Neural progenitor cell (in vitro differentiated cells): Measurements from ENCODE around the gene PTK6. TPM values are rescaled to one million over a fixed set of nuclear protein-coding genes. Genes with fewer than 3 reads are reported as not detected.

Experiments used
- DNase-seq: peaks from one replicate; pipeline ENCODE4 v3.0.0-alpha.2; 2016; ENCODE audit warnings: low spot score
- H2AFZ ChIP-seq: fragments of 200-600 bp; sonication (generic); replicated peaks from 2 replicates; pipeline ENCODE4 v1.6.1; 2016; ENCODE audit warnings: antibody characterized with exemption
- H3F3A ChIP-seq: fragments of 200-600 bp; sonication (generic); 2 replicates; pipeline ENCODE4 v1.6.1; 2016; ENCODE audit warnings: antibody characterized with exemption, low read depth
- H3K27ac ChIP-seq: fragments of 200-600 bp; sonication (generic); 2 replicates; pipeline ENCODE4 v1.5.1; 2016; ENCODE audit warnings: mild to moderate bottlenecking
- H3K27me3 ChIP-seq: fragments of 200-600 bp; sonication (generic); 2 replicates; pipeline ENCODE4 v1.6.1; 2016; ENCODE audit warnings: mild to moderate bottlenecking, moderate library complexity
- H3K36me3 ChIP-seq: fragments of 200-600 bp; sonication (generic); 2 replicates; pipeline ENCODE4 v1.5.1; 2016
- H3K4me1 ChIP-seq: fragments of 200-600 bp; sonication (generic); 2 replicates; pipeline ENCODE4 v1.6.1; 2016; ENCODE audit warnings: mixed run types
- H3K4me2 ChIP-seq: fragments of 200-600 bp; sonication (generic); 2 replicates; pipeline ENCODE4 v1.6.1; 2016
- H3K4me3 ChIP-seq: fragments of 200-600 bp; sonication (generic); 2 replicates; pipeline ENCODE4 v1.5.1; 2016
- H3K79me2 ChIP-seq: fragments of 200-600 bp; sonication (generic); 2 replicates; pipeline ENCODE4 v1.6.1; 2016; ENCODE audit warnings: low read depth
- H3K9ac ChIP-seq: fragments of 200-600 bp; sonication (generic); 2 replicates; pipeline ENCODE4 v1.6.1; 2016
- H3K9me3 ChIP-seq: fragments of 200-600 bp; sonication (generic); 2 replicates; pipeline ENCODE4 v1.5.1; 2016; ENCODE audit warnings: low read depth
- H4K20me1 ChIP-seq: fragments of 200-600 bp; sonication (generic); 2 replicates; pipeline ENCODE4 v1.6.1; 2016; ENCODE audit warnings: low read depth
- H3K27ac Mint-ChIP-seq: 3 replicates; pipeline ENCODE4 v1.8.0; 2021; ENCODE audit warnings: mixed read lengths
- H3K27me3 Mint-ChIP-seq: 2 replicates; pipeline ENCODE4 v1.8.0; 2022; ENCODE audit warnings: low read depth, mild to moderate bottlenecking, inconsistent platforms, moderate library complexity, mixed read lengths; ENCODE audit not compliant: insufficient read depth
- H3K36me3 Mint-ChIP-seq: 3 replicates; pipeline ENCODE4 v1.8.0; 2021; ENCODE audit warnings: mixed read lengths
- H3K4me1 Mint-ChIP-seq: 3 replicates; pipeline ENCODE4 v1.8.0; 2021; ENCODE audit warnings: mixed read lengths
- H3K4me3 Mint-ChIP-seq: 3 replicates; pipeline ENCODE4 v1.8.0; 2021; ENCODE audit warnings: mild to moderate bottlenecking, moderate library complexity, mixed read lengths
- H3K9me3 Mint-ChIP-seq: 3 replicates; pipeline ENCODE4 v1.8.0; 2020; ENCODE audit warnings: mixed read lengths
- CTCF ChIP-seq: fragments of 200-600 bp; sonication (generic); IDR thresholded peaks from 2 replicates; pipeline ENCODE4 v1.5.1; 2017; ENCODE audit warnings: antibody characterized with exemption, mild to moderate bottlenecking
- EZH2 ChIP-seq: fragments of 200-600 bp; sonication (generic); IDR thresholded peaks from 2 replicates; pipeline ENCODE4 v1.6.1; 2017; ENCODE audit warnings: antibody characterized with exemption, mild to moderate bottlenecking, moderate library complexity
- EZH2phosphoT487 ChIP-seq: fragments of 200-600 bp; sonication (generic); IDR thresholded peaks from 2 replicates; pipeline ENCODE4 v1.6.1; 2017; ENCODE audit warnings: antibody characterized with exemption
- total RNA-seq: library from RNA; depleted of rRNA; stranded (reverse); fragments of >200 nt; gene quantifications from 2 replicates; pipeline ENCODE4 v1.2.3, GENCODE V29; 2015; ENCODE audit warnings: low replicate concordance

The PTK6 gene
- total RNA-seq, 1 donor from 2014 or later, result not detected

- no peaks in the 10 kb centered on the region for H3K4me1 ChIP-seq
- H3K79me2 ChIP-seq, result no peaks in the 10 kb centered on the region
- Mint-ChIP-seq H3K4me3 (no peak overlapping the region), H3K9me3 (no peaks in the 10 kb centered on the region), H3K4me1 (peaks cover 6% of the 10 kb centered on the region), H3K36me3 (no peaks in the 10 kb centered on the region), H3K27ac (no peak overlapping the region), H3K27me3 (peaks cover 9% of the 10 kb centered on the region)
- H3K9me3 ChIP-seq, result no peaks in the 10 kb centered on the region
- no peak overlapping the region for H3K4me3 ChIP-seq
- DNase-seq, result no peak
- no peak overlapping the region for H2AFZ ChIP-seq
- H3K27ac ChIP-seq, result no peak overlapping the region
- H3K9ac ChIP-seq, result no peak overlapping the region
- H4K20me1 ChIP-seq, result no peaks in the 10 kb centered on the region
- H3K4me2 ChIP-seq, result no peak overlapping the region
- no peaks in the 10 kb centered on the region for H3F3A ChIP-seq
- TF ChIP-seq EZH2phosphoT487, result no peak
- no peak for TF ChIP-seq EZH2
- no peak for TF ChIP-seq CTCF
- H3K36me3 ChIP-seq, result no peaks in the 10 kb centered on the region
- H3K27me3 ChIP-seq, result no peaks in the 10 kb centered on the region
Measured at GRCh38 chr20:63542031-63542559, 4.9 kb upstream of the PTK6 start.

GRCh38 chr20:63541371-63541770, 4.2 kb upstream of the PTK6 start:
- no peaks in the 10 kb centered on the region for H3K4me1 ChIP-seq

GRCh38 chr20:63540417-63541186, 3.4 kb upstream of the PTK6 start:
- no peak overlapping the region for H3K9ac ChIP-seq
- no peaks in the 10 kb centered on the region for H3K27me3 ChIP-seq
- no peaks in the 10 kb centered on the region for H3K36me3 ChIP-seq
- no peak overlapping the region for H3K4me2 ChIP-seq
- Mint-ChIP-seq H3K27me3 (peaks cover 7% of the 10 kb centered on the region), H3K9me3 (no peaks in the 10 kb centered on the region), H3K4me1 (peaks cover 6% of the 10 kb centered on the region), H3K4me3 (no peak overlapping the region), H3K36me3 (no peaks in the 10 kb centered on the region), H3K27ac (no peak overlapping the region)
- no peaks in the 10 kb centered on the region for H3K9me3 ChIP-seq
- no peak overlapping the region for H3K4me3 ChIP-seq
- DNase-seq, result no peak
- no peaks in the 10 kb centered on the region for H3K79me2 ChIP-seq
- peaks cover 3% of the 10 kb centered on the region for H3F3A ChIP-seq
- H3K27ac ChIP-seq, result no peak overlapping the region
- no peak overlapping the region for H2AFZ ChIP-seq
- TF ChIP-seq EZH2phosphoT487 (no peak), EZH2 (no peak), CTCF (no peak)
- H3K4me1 ChIP-seq, result no peaks in the 10 kb centered on the region
- H4K20me1 ChIP-seq, result no peaks in the 10 kb centered on the region

More at GRCh38 chr20:63541371-63541770, 4.2 kb upstream of the PTK6 start:
- H2AFZ ChIP-seq, result no peak overlapping the region
- peaks cover 3% of the 10 kb centered on the region for H3K4me1 Mint-ChIP-seq
- H4K20me1 ChIP-seq, result no peaks in the 10 kb centered on the region
- H3K36me3 Mint-ChIP-seq, result no peaks in the 10 kb centered on the region
- H3F3A ChIP-seq, result peaks cover under 1% of the 10 kb centered on the region
- no peaks in the 10 kb centered on the region for H3K27me3 ChIP-seq
- no peaks in the 10 kb centered on the region for H3K9me3 ChIP-seq
- H3K9ac ChIP-seq, result no peak overlapping the region
- H3K9me3 Mint-ChIP-seq, result no peaks in the 10 kb centered on the region
- H3K27me3 Mint-ChIP-seq, result peaks cover 7% of the 10 kb centered on the region
- H3K27ac ChIP-seq, result no peak overlapping the region
- no peak overlapping the region for H3K4me3 ChIP-seq
- H3K4me3 Mint-ChIP-seq, result no peak overlapping the region
- no peaks in the 10 kb centered on the region for H3K79me2 ChIP-seq
- no peak for DNase-seq
- H3K4me2 ChIP-seq, result no peak overlapping the region
- TF ChIP-seq EZH2, result no peak
- TF ChIP-seq EZH2phosphoT487, result no peak
- TF ChIP-seq CTCF, result no peak
- H3K36me3 ChIP-seq, result no peaks in the 10 kb centered on the region
- no peak overlapping the region for H3K27ac Mint-ChIP-seq
